Measurements from ENCODE around the gene ESYT2. TPM values are rescaled to one million over a fixed set of nuclear protein-coding genes. Genes with fewer than 3 reads are reported as not detected.

Gene ESYT2
- total and polyA plus RNA-seq, 2 experiments from 2014 or later = 33.4 to 59.6 TPM

- no peak overlapping the region for H3K27ac ChIP-seq
- H3K36me3 ChIP-seq (replicated peaks; ENCODE audit: insufficient read depth, low read depth) = no peaks in the 10 kb centered on the region
- 98% methylated on average over 20 of the region's 22 CpGs for WGBS (ENCODE audit: low lambda C conversion rate, missing lambda C conversion rate)
- H2AFZ ChIP-seq = no peak overlapping the region
- DNase-seq (ENCODE audit: low spot score) = no peak
- no peaks in the 10 kb centered on the region for H3K9me2 ChIP-seq (replicated peaks; ENCODE audit: insufficient read depth)
- peaks cover 6% of the 10 kb centered on the region for H3K4me1 ChIP-seq (ENCODE audit: insufficient read depth)
- H3K4me2 ChIP-seq = no peak overlapping the region
- TF ChIP-seq EZH2phosphoT487 (IDR thresholded peaks at IDR 0.05; ENCODE audit: low read depth, severe bottlenecking, unreplicated experiment) (no peak), EZH2 (IDR thresholded peaks at IDR 0.05; ENCODE audit: borderline replicate concordance) (no peak), CTCF (IDR thresholded peaks at IDR 0.05; ENCODE audit: poor library complexity) (no peak)
- peaks cover 91% of the 10 kb centered on the region for H3K79me2 ChIP-seq
- no peak overlapping the region for H3K4me3 ChIP-seq
- no peaks in the 10 kb centered on the region for H3K9me3 ChIP-seq (ENCODE audit: low read depth)
- H4K20me1 ChIP-seq (ENCODE audit: insufficient read depth, poor library complexity, severe bottlenecking) = peaks cover 11% of the 10 kb centered on the region
- H3K27me3 ChIP-seq = no peaks in the 10 kb centered on the region
Measured at GRCh38 chr7:158804335-158804734, 25.0 kb downstream of the ESYT2 start.

GRCh38 chr7:158803367-158803969, 25.8 kb downstream of the ESYT2 start:
- Histone ChIP-seq H3K27me3 (no peaks in the 10 kb centered on the region), H3K9me3 (ENCODE audit: low read depth) (no peaks in the 10 kb centered on the region), H3K4me2 (peak overlapping the region; percentile 1), H3K79me2 (peaks cover 90% of the 10 kb centered on the region), H3K4me1 (ENCODE audit: insufficient read depth) (peaks cover 6% of the 10 kb centered on the region), H3K4me3 (no peak overlapping the region), H4K20me1 (ENCODE audit: insufficient read depth, poor library complexity, severe bottlenecking) (peaks cover 11% of the 10 kb centered on the region), H2AFZ (no peak overlapping the region), H3K36me3 (replicated peaks; ENCODE audit: insufficient read depth, low read depth) (no peaks in the 10 kb centered on the region), H3K9me2 (replicated peaks; ENCODE audit: insufficient read depth) (no peaks in the 10 kb centered on the region), H3K27ac (peak overlapping the region; percentile 82)
- no peak for TF ChIP-seq EZH2 (IDR thresholded peaks at IDR 0.05; ENCODE audit: borderline replicate concordance)
- no peak for TF ChIP-seq EZH2phosphoT487 (IDR thresholded peaks at IDR 0.05; ENCODE audit: low read depth, severe bottlenecking, unreplicated experiment)
- no peak for TF ChIP-seq CTCF (IDR thresholded peaks at IDR 0.05; ENCODE audit: poor library complexity)
- DNase-seq (ENCODE audit: low spot score) = no peak
- 79% methylated on average over 15 of the region's 35 CpGs for WGBS (ENCODE audit: low lambda C conversion rate, missing lambda C conversion rate)

- H3K9me3 ChIP-seq (ENCODE audit: low read depth) = no peaks in the 10 kb centered on the region
- H3K4me2 ChIP-seq = peak overlapping the region; percentile 1
- H4K20me1 ChIP-seq (ENCODE audit: insufficient read depth, poor library complexity, severe bottlenecking) = peaks cover 11% of the 10 kb centered on the region
- H3K36me3 ChIP-seq (replicated peaks; ENCODE audit: insufficient read depth, low read depth) = peaks cover 3% of the 10 kb centered on the region
- peaks cover 87% of the 10 kb centered on the region for H3K79me2 ChIP-seq
- H3K27ac ChIP-seq = peak overlapping the region; percentile 82
- no peaks in the 10 kb centered on the region for H3K9me2 ChIP-seq (replicated peaks; ENCODE audit: insufficient read depth)
- no peak overlapping the region for H3K4me3 ChIP-seq
- peaks cover 6% of the 10 kb centered on the region for H3K4me1 ChIP-seq (ENCODE audit: insufficient read depth)
- DNase-seq (ENCODE audit: low spot score) = no peak
- H3K27me3 ChIP-seq = no peaks in the 10 kb centered on the region
- no peak for TF ChIP-seq EZH2phosphoT487 (IDR thresholded peaks at IDR 0.05; ENCODE audit: low read depth, severe bottlenecking, unreplicated experiment)
- WGBS (ENCODE audit: low lambda C conversion rate, missing lambda C conversion rate) = 60% methylated on average over 9 of the region's 9 CpGs
- no peak overlapping the region for H2AFZ ChIP-seq
Measured at GRCh38 chr7:158802535-158803366, 26.6 kb downstream of the ESYT2 start.

- Histone ChIP-seq H3K27me3 (no peaks in the 10 kb centered on the region), H2AFZ (no peak overlapping the region), H3K9me2 (replicated peaks; ENCODE audit: insufficient read depth) (no peaks in the 10 kb centered on the region), H3K36me3 (replicated peaks; ENCODE audit: insufficient read depth, low read depth) (peaks cover 3% of the 10 kb centered on the region), H3K4me2 (no peak overlapping the region), H3K79me2 (peaks cover 54% of the 10 kb centered on the region), H3K27ac (no peak overlapping the region), H4K20me1 (ENCODE audit: insufficient read depth, poor library complexity, severe bottlenecking) (peaks cover 6% of the 10 kb centered on the region), H3K4me1 (ENCODE audit: insufficient read depth) (peaks cover 6% of the 10 kb centered on the region), H3K9me3 (ENCODE audit: low read depth) (no peaks in the 10 kb centered on the region), H3K4me3 (no peak overlapping the region)
- no peak for TF ChIP-seq EZH2 (IDR thresholded peaks at IDR 0.05; ENCODE audit: borderline replicate concordance)
- no peak for DNase-seq (ENCODE audit: low spot score)
- 65% methylated on average over 1 of the region's 1 CpG for WGBS (ENCODE audit: low lambda C conversion rate, missing lambda C conversion rate)
Measured at GRCh38 chr7:158798741-158799140, 30.6 kb downstream of the ESYT2 start.

Measured in hepatocyte (in vitro differentiated cells).